Measurements from ENCODE around the gene SDSL.

DNA sequence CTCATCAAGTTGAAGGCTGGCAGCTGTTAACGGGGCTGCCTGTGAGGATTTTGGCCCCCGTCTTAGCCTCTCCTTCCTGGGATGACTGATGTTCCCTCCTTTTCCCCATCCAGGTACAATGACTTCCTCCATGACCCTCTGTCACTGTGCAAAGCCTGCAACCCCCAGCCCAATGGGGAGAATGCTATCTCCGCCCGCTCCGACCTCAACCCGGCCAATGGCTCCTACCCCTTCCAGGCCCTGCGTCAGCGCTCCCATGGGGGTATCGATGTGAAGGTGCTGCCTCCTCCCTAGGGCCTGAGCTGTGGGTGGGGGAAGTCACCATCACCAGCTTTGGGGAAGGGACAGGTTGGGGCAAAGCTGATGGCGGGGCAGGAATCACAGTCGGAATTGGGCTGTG, 34.5 kb upstream of the SDSL start:
- no peak for TF ChIP-seq EZH2phosphoT487 (IDR thresholded peaks at IDR 0.05; ENCODE audit: borderline replicate concordance, low read depth, low read length)
- TF ChIP-seq, protein P1, sequence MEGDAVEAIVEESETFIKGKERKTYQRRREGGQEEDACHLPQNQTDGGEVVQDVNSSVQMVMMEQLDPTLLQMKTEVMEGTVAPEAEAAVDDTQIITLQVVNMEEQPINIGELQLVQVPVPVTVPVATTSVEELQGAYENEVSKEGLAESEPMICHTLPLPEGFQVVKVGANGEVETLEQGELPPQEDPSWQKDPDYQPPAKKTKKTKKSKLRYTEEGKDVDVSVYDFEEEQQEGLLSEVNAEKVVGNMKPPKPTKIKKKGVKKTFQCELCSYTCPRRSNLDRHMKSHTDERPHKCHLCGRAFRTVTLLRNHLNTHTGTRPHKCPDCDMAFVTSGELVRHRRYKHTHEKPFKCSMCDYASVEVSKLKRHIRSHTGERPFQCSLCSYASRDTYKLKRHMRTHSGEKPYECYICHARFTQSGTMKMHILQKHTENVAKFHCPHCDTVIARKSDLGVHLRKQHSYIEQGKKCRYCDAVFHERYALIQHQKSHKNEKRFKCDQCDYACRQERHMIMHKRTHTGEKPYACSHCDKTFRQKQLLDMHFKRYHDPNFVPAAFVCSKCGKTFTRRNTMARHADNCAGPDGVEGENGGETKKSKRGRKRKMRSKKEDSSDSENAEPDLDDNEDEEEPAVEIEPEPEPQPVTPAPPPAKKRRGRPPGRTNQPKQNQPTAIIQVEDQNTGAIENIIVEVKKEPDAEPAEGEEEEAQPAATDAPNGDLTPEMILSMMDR (conservative IDR thresholded peaks at IDR 0.05; ENCODE audit: low read length) = no peak
